T-helper 1 cell treated with Interleukin-12 subunit alpha and Interleukin-12 subunit beta and Interleukin-4 antibody, amounts not matched to agents 30 μg/mL and 1 μg/mL, for 36 hours (primary cell): ENCODE data around the gene VAMP4.

Experiments
- H3K27ac Mint-ChIP-seq: one replicate; pipeline ENCODE4 v1.8.0; 2021; ENCODE audit warnings: mild to moderate bottlenecking, mixed read lengths
- H3K27me3 Mint-ChIP-seq: one replicate; pipeline ENCODE4 v1.8.0; 2021; ENCODE audit warnings: low read depth, mixed read lengths
- H3K36me3 Mint-ChIP-seq: one replicate; pipeline ENCODE4 v1.8.0; 2021; ENCODE audit warnings: low read depth, mixed read lengths
- H3K4me1 Mint-ChIP-seq: one replicate; pipeline ENCODE4 v1.8.0; 2021; ENCODE audit warnings: low read depth, mixed read lengths
- H3K4me3 Mint-ChIP-seq: one replicate; pipeline ENCODE4 v1.8.0; 2021; ENCODE audit warnings: mild to moderate bottlenecking, moderate library complexity, mixed read lengths
- H3K9me3 Mint-ChIP-seq: one replicate; pipeline ENCODE4 v1.8.0; 2021; ENCODE audit warnings: mixed read lengths

Gene VAMP4

GRCh38 chr1:171763764-171764163 lies 21.9 kb upstream of the VAMP4 start:
- Mint-ChIP-seq H3K4me3 (no peak overlapping the region), H3K27ac (no peak overlapping the region), H3K4me1 (no peaks in the 10 kb centered on the region), H3K9me3 (no peaks in the 10 kb centered on the region), H3K36me3 (no peaks in the 10 kb centered on the region), H3K27me3 (peaks cover 26% of the 10 kb centered on the region)

GRCh38 chr1:171762143-171762563 lies 20.3 kb upstream of the VAMP4 start:
- no peaks in the 10 kb centered on the region for H3K36me3 Mint-ChIP-seq

GRCh38 chr1:171758011-171758410 lies 16.1 kb upstream of the VAMP4 start:
- H3K27me3 Mint-ChIP-seq = peaks cover 9% of the 10 kb centered on the region
- peaks cover 4% of the 10 kb centered on the region for H3K4me1 Mint-ChIP-seq
- H3K4me3 Mint-ChIP-seq = no peak overlapping the region
- no peaks in the 10 kb centered on the region for H3K9me3 Mint-ChIP-seq
- no peaks in the 10 kb centered on the region for H3K36me3 Mint-ChIP-seq
- no peak overlapping the region for H3K27ac Mint-ChIP-seq

More at GRCh38 chr1:171762143-171762563, 20.3 kb upstream of the VAMP4 start:
- Mint-ChIP-seq H3K27me3 (peaks cover 34% of the 10 kb centered on the region), H3K9me3 (no peaks in the 10 kb centered on the region), H3K27ac (no peak overlapping the region), H3K4me3 (no peak overlapping the region), H3K4me1 (no peaks in the 10 kb centered on the region)

GRCh38 chr1:171756856-171757255 lies 15.0 kb upstream of the VAMP4 start:
- Mint-ChIP-seq H3K36me3 (no peaks in the 10 kb centered on the region), H3K4me3 (no peak overlapping the region), H3K9me3 (no peaks in the 10 kb centered on the region), H3K27ac (no peak overlapping the region), H3K4me1 (peaks cover 4% of the 10 kb centered on the region), H3K27me3 (peaks cover 8% of the 10 kb centered on the region)

GRCh38 chr1:171754971-171755370 lies 13.1 kb upstream of the VAMP4 start:
- Mint-ChIP-seq H3K36me3 (peaks cover 2% of the 10 kb centered on the region), H3K4me1 (peaks cover 11% of the 10 kb centered on the region), H3K27me3 (peaks cover 8% of the 10 kb centered on the region), H3K9me3 (no peaks in the 10 kb centered on the region), H3K27ac (no peak overlapping the region), H3K4me3 (no peak overlapping the region)

GRCh38 chr1:171754353-171754705 lies 12.5 kb upstream of the VAMP4 start:
- H3K9me3 Mint-ChIP-seq = no peaks in the 10 kb centered on the region
- no peak overlapping the region for H3K27ac Mint-ChIP-seq
- peaks cover 8% of the 10 kb centered on the region for H3K27me3 Mint-ChIP-seq
- peaks cover 2% of the 10 kb centered on the region for H3K36me3 Mint-ChIP-seq
- H3K4me1 Mint-ChIP-seq = peaks cover 11% of the 10 kb centered on the region
- no peak overlapping the region for H3K4me3 Mint-ChIP-seq

- H3K27me3 Mint-ChIP-seq = peaks cover 8% of the 10 kb centered on the region
- peaks cover 2% of the 10 kb centered on the region for H3K36me3 Mint-ChIP-seq
- H3K9me3 Mint-ChIP-seq = no peaks in the 10 kb centered on the region
- H3K27ac Mint-ChIP-seq = no peak overlapping the region
- H3K4me3 Mint-ChIP-seq = no peak overlapping the region
- peaks cover 11% of the 10 kb centered on the region for H3K4me1 Mint-ChIP-seq
Observed at GRCh38 chr1:171753685-171754352, 12.0 kb upstream of the VAMP4 start.

- Mint-ChIP-seq H3K27me3 (peaks cover 6% of the 10 kb centered on the region), H3K9me3 (no peaks in the 10 kb centered on the region), H3K36me3 (peaks cover 2% of the 10 kb centered on the region), H3K4me1 (peaks cover 11% of the 10 kb centered on the region), H3K4me3 (no peak overlapping the region), H3K27ac (no peak overlapping the region)
Observed at GRCh38 chr1:171753182-171753581, 11.3 kb upstream of the VAMP4 start.

- peaks cover 11% of the 10 kb centered on the region for H3K4me1 Mint-ChIP-seq
- peaks cover 2% of the 10 kb centered on the region for H3K36me3 Mint-ChIP-seq
- no peaks in the 10 kb centered on the region for H3K27me3 Mint-ChIP-seq
- H3K4me3 Mint-ChIP-seq = no peak overlapping the region
- H3K27ac Mint-ChIP-seq = peak overlapping the region; percentile 75
- H3K9me3 Mint-ChIP-seq = no peaks in the 10 kb centered on the region
Observed at GRCh38 chr1:171751221-171751620, 9.4 kb upstream of the VAMP4 start.

GRCh38 chr1:171748651-171749050 lies 6.8 kb upstream of the VAMP4 start:
- Mint-ChIP-seq H3K4me1 (peaks cover 9% of the 10 kb centered on the region), H3K36me3 (peaks cover 2% of the 10 kb centered on the region), H3K4me3 (no peak overlapping the region), H3K9me3 (no peaks in the 10 kb centered on the region), H3K27me3 (no peaks in the 10 kb centered on the region), H3K27ac (no peak overlapping the region)

GRCh38 chr1:171744986-171745385 lies 3.1 kb upstream of the VAMP4 start:
- Mint-ChIP-seq H3K36me3 (no peaks in the 10 kb centered on the region), H3K27ac (no peak overlapping the region), H3K4me1 (peaks cover 22% of the 10 kb centered on the region), H3K27me3 (no peaks in the 10 kb centered on the region), H3K4me3 (no peak overlapping the region), H3K9me3 (no peaks in the 10 kb centered on the region)

- Mint-ChIP-seq H3K4me1 (peaks cover 39% of the 10 kb centered on the region), H3K9me3 (no peaks in the 10 kb centered on the region), H3K27ac (peak overlapping the region; percentile 99), H3K27me3 (no peaks in the 10 kb centered on the region), H3K4me3 (peak overlapping the region; percentile 99), H3K36me3 (peaks cover 7% of the 10 kb centered on the region)
Observed at GRCh38 chr1:171743081-171743870, 1.4 kb upstream of the VAMP4 start.

GRCh38 chr1:171742577-171742922 lies 685 bp upstream of the VAMP4 start:
- no peaks in the 10 kb centered on the region for H3K9me3 Mint-ChIP-seq
- H3K4me1 Mint-ChIP-seq = peaks cover 41% of the 10 kb centered on the region
- H3K36me3 Mint-ChIP-seq = peaks cover 8% of the 10 kb centered on the region
- no peaks in the 10 kb centered on the region for H3K27me3 Mint-ChIP-seq
- peak overlapping the region; percentile 99 for H3K27ac Mint-ChIP-seq
- peak overlapping the region; percentile 99 for H3K4me3 Mint-ChIP-seq

GRCh38 chr1:171740987-171741871 lies 636 bp downstream of the VAMP4 start:
- Mint-ChIP-seq H3K9me3 (no peaks in the 10 kb centered on the region), H3K27ac (peak overlapping the region; percentile 99), H3K27me3 (no peaks in the 10 kb centered on the region), H3K4me1 (peaks cover 43% of the 10 kb centered on the region), H3K4me3 (peak overlapping the region; percentile 99), H3K36me3 (peaks cover 17% of the 10 kb centered on the region)
